AG10803 (cell line): ENCODE data around the gene TRIOBP.

Experiments used
- DNase-seq: peaks from one replicate; pipeline ENCODE4 v3.0.0; 2010; ENCODE audit warnings: low read depth
- H3K4me3 ChIP-seq: 2 replicates; pipeline ENCODE4 v1.5.1; 2011; ENCODE audit warnings: mild to moderate bottlenecking, low read length, control low read depth
- CTCF ChIP-seq: conservative IDR thresholded peaks from 2 replicates; pipeline ENCODE4 v1.5.1; 2011; ENCODE audit warnings: mild to moderate bottlenecking, low read length, control low read depth, inconsistent platforms

Gene TRIOBP

GRCh38 chr22:37661160-37661924 is 35.5 kb upstream of the TRIOBP start:
- peak overlapping the region; percentile 31 for H3K4me3 ChIP-seq
- DNase-seq = peak; percentile 78

GRCh38 chr22:37662039-37662438 is 34.8 kb upstream of the TRIOBP start:
- TF ChIP-seq CTCF = no peak
- DNase-seq = no peak
- no peak overlapping the region for H3K4me3 ChIP-seq

More at GRCh38 chr22:37661160-37661924, 35.5 kb upstream of the TRIOBP start:
- peak; percentile 71 for TF ChIP-seq CTCF

- H3K4me3 ChIP-seq = no peak overlapping the region
- DNase-seq = peak; percentile 29
- TF ChIP-seq CTCF = no peak
These were observed 33.2 kb upstream of the TRIOBP start for GRCh38 chr22:37663521-37664140.

GRCh38 chr22:37664249-37665101 is 32.4 kb upstream of the TRIOBP start:
- no peak overlapping the region for H3K4me3 ChIP-seq
- no peak for DNase-seq
- TF ChIP-seq CTCF = no peak

GRCh38 chr22:37665487-37665886 is 31.4 kb upstream of the TRIOBP start:
- no peak for TF ChIP-seq CTCF
- DNase-seq = no peak
- no peak overlapping the region for H3K4me3 ChIP-seq

GRCh38 chr22:37669586-37669985 is 27.3 kb upstream of the TRIOBP start:
- peak; percentile 86 for DNase-seq

More at GRCh38 chr22:37669586-37669985, 27.3 kb upstream of the TRIOBP start:
- no peak overlapping the region for H3K4me3 ChIP-seq
- TF ChIP-seq CTCF = no peak
